Aorta (tissue), 5 donors: ENCODE data around the gene CER1. TPM values are rescaled to one million over a fixed set of nuclear protein-coding genes. Genes with fewer than 3 reads are reported as not detected.

Source experiments
- ATAC-seq: fragments of 200-7000 bp; cut with Tn5 transposase; one replicate; pipeline ENCODE4 v1.9.1; 2022; ENCODE audit warnings: moderate library complexity; ENCODE audit not compliant: low FRiP score
- DNase-seq, 2 donors: peaks; one replicate each; pipeline ENCODE4 v3.0.0-alpha.2; 2020
- H3K27ac ChIP-seq, 2 donors: one replicate each; pipeline ENCODE4 v1.5.1; 2013; ENCODE audit warnings: low read length in 2 of 2, mild to moderate bottlenecking in 2 of 2, moderate library complexity in 2 of 2, control low read depth in 1 of 2, inconsistent platforms in 1 of 2, low read depth in 1 of 2
- H3K27me3 ChIP-seq, 2 donors: one replicate each; pipeline ENCODE4 v1.6.1; 2013; ENCODE audit warnings: control low read depth in 1 of 2, low read length in 1 of 2, mild to moderate bottlenecking in 1 of 2, moderate library complexity in 1 of 2; ENCODE audit not compliant: insufficient read depth in 2 of 2, control insufficient read depth in 1 of 2
- H3K36me3 ChIP-seq, 2 donors: one replicate each; pipeline ENCODE4 v1.6.1; 2013; ENCODE audit warnings: control low read depth in 1 of 2, low read length in 1 of 2, mild to moderate bottlenecking in 1 of 2; ENCODE audit not compliant: insufficient read depth in 2 of 2, control insufficient read depth in 1 of 2
- H3K4me1 ChIP-seq, 2 donors: one replicate each; pipeline ENCODE4 v1.6.1; 2013; ENCODE audit warnings: low read length in 2 of 2, control low read depth in 1 of 2, mild to moderate bottlenecking in 1 of 2, moderate library complexity in 1 of 2; ENCODE audit not compliant: insufficient read depth in 2 of 2, control insufficient read depth in 1 of 2
- H3K4me3 ChIP-seq, 2 donors: one replicate each; pipeline ENCODE4 v1.5.1; 2013; ENCODE audit warnings: low read length in 2 of 2, control low read depth in 1 of 2, mild to moderate bottlenecking in 1 of 2
- H3K9me3 ChIP-seq: one replicate; pipeline ENCODE4 v1.6.1; 2013; ENCODE audit warnings: mild to moderate bottlenecking, low read length; ENCODE audit not compliant: control insufficient read depth
- WGBS, 2 donors: extraction: QIAGEN DNeasy Blood & Tissue Kit; methylation state at CpG; one replicate each; pipeline ENCODE4 v1.1.7; 2013; 5-methylcytosine and 5-hydroxymethylcytosine counted together
- intact Hi-C, 2 donors: fragments of 100-400 bp; cut with DNase I; formaldehyde crosslinking; loops; one replicate each; pipeline versions ENCODE4 v1.14.2 to v1.15.0; 2022
- polyA plus RNA-seq, 2 donors: library from polyadenylated mRNA; stranded (reverse); fragments of 200-250 nt; gene quantifications; one replicate each; pipeline ENCODE4 v1.2.3, GENCODE V29; 2013
- total RNA-seq, 2 donors: library from RNA; stranded (reverse); fragmentation: NEBNext Ultra II Directional; extraction: Animal tissue kit (Norgen Biotek cat#: 25700); gene quantifications; one replicate each; pipeline ENCODE4 v1.2.1, GENCODE V29; 2021
- donor health status: healthy with polysubstance abuse.
- donor health status: Bipolar disorder and iron deficiency.
- donor health status: DM: no; HTN: no; CAD: no.
- donor health status: DM: no; HTN: no; CAD: no.
- donor health status: DM: yes; HTN: yes; CAD: no.

Gene CER1
- total and polyA plus RNA-seq, 4 donors = 0.29 TPM; not detected in 3

GRCh38 chr9:14733133-14733532 lies 10.6 kb upstream of the CER1 start:
- intact Hi-C loops = no loop called here
- 64 to 80% methylated on average over 5 of the region's 5 CpGs for WGBS, 2 donors
- Histone ChIP-seq H3K36me3 (peaks cover 0 to 2% of the 10 kb centered on the region in 2 donors), H3K4me3 (no peak overlapping the region), H3K27ac (no peak overlapping the region), H3K27me3 (no peaks in the 10 kb centered on the region), H3K4me1 (no peaks in the 10 kb centered on the region), H3K9me3 (no peaks in the 10 kb centered on the region)
- DNase-seq = no peak
- ATAC-seq = no peak

- no peak overlapping the region for H3K27ac ChIP-seq
Observed at GRCh38 chr9:14731294-14731981, 8.9 kb upstream of the CER1 start.

GRCh38 chr9:14730461-14730898 lies 7.9 kb upstream of the CER1 start:
- 93 to 97% methylated on average over 2 of the region's 2 CpGs for WGBS, 2 donors
- intact Hi-C loops = no loop called here
- no peak overlapping the region for H3K4me3 ChIP-seq
- no peak overlapping the region for H3K27ac ChIP-seq
- ATAC-seq (no peak), DNase-seq (no peak)
- H3K27me3 ChIP-seq = no peaks in the 10 kb centered on the region
- H3K36me3 ChIP-seq = no peaks in the 10 kb centered on the region
- no peaks in the 10 kb centered on the region for H3K9me3 ChIP-seq
- H3K4me1 ChIP-seq = no peaks in the 10 kb centered on the region

More at GRCh38 chr9:14731294-14731981, 8.9 kb upstream of the CER1 start:
- H3K9me3 ChIP-seq = no peaks in the 10 kb centered on the region
- no peaks in the 10 kb centered on the region for H3K4me1 ChIP-seq
- 96 to 100% methylated on average over 1 of the region's 1 CpG for WGBS, 2 donors
- H3K4me3 ChIP-seq = no peak overlapping the region
- intact Hi-C loops = no loop called here
- ATAC-seq = no peak
- DNase-seq = no peak
- H3K36me3 ChIP-seq = peaks cover 0 to 2% of the 10 kb centered on the region in 2 donors
- H3K27me3 ChIP-seq = no peaks in the 10 kb centered on the region

- Histone ChIP-seq H3K36me3 (no peaks in the 10 kb centered on the region), H3K4me1 (no peaks in the 10 kb centered on the region), H3K27me3 (no peaks in the 10 kb centered on the region), H3K4me3 (no peak overlapping the region), H3K27ac (no peak overlapping the region), H3K9me3 (peaks cover 4% of the 10 kb centered on the region)
- ATAC-seq (no peak), DNase-seq (no peak)
- 41 to 42% methylated on average over 4 of the region's 4 CpGs for WGBS, 2 donors
- intact Hi-C loops = no loop called here
Observed at GRCh38 chr9:14723301-14723700, 768 bp upstream of the CER1 start.

GRCh38 chr9:14719231-14719923 lies 3.2 kb downstream of the CER1 start:
- WGBS, 2 donors = 57 to 66% methylated on average over 8 of the region's 8 CpGs
- no peak overlapping the region for H3K27ac ChIP-seq
- intact Hi-C loops = no loop called here

GRCh38 chr9:14715102-14715501 lies 7.4 kb downstream of the CER1 start:
- no peak for DNase-seq
- WGBS, 2 donors = 76 to 79% methylated on average over 4 of the region's 4 CpGs
- intact Hi-C loops = no loop called here
- Histone ChIP-seq H3K4me3 (no peak overlapping the region), H3K27ac (no peak overlapping the region), H3K9me3 (peaks cover 2% of the 10 kb centered on the region), H3K4me1 (no peaks in the 10 kb centered on the region), H3K27me3 (no peaks in the 10 kb centered on the region), H3K36me3 (no peaks in the 10 kb centered on the region)
- no peak for ATAC-seq

More at GRCh38 chr9:14719231-14719923, 3.2 kb downstream of the CER1 start:
- H3K27me3 ChIP-seq = no peaks in the 10 kb centered on the region
- DNase-seq = no peak
- H3K4me3 ChIP-seq = no peak overlapping the region
- peaks cover 4% of the 10 kb centered on the region for H3K9me3 ChIP-seq
- H3K4me1 ChIP-seq = no peaks in the 10 kb centered on the region
- no peak for ATAC-seq
- no peaks in the 10 kb centered on the region for H3K36me3 ChIP-seq

GRCh38 chr9:14713187-14713767 lies 9.3 kb downstream of the CER1 start:
- no peaks in the 10 kb centered on the region for H3K9me3 ChIP-seq
- H3K27me3 ChIP-seq = no peaks in the 10 kb centered on the region
- no peaks in the 10 kb centered on the region for H3K36me3 ChIP-seq
- ATAC-seq = no peak
- intact Hi-C loops = no loop called here
- 87% methylated on average over 3 of the region's 3 CpGs for WGBS, 2 donors
- no peak overlapping the region for H3K4me3 ChIP-seq
- no peak for DNase-seq
- H3K4me1 ChIP-seq = no peaks in the 10 kb centered on the region
- H3K27ac ChIP-seq = no peak overlapping the region

- intact Hi-C loops = no loop called here
- no peak for ATAC-seq
- no peak for DNase-seq
Observed at GRCh38 chr9:14710804-14711203, 11.7 kb downstream of the CER1 start.

More at GRCh38 chr9:14710804-14711203, 11.7 kb downstream of the CER1 start:
- Histone ChIP-seq H3K4me1 (no peaks in the 10 kb centered on the region), H3K27me3 (no peaks in the 10 kb centered on the region), H3K4me3 (no peak overlapping the region), H3K36me3 (no peaks in the 10 kb centered on the region), H3K9me3 (no peaks in the 10 kb centered on the region), H3K27ac (no peak overlapping the region)
